Peyer's patch (tissue), 4 donors: Measurements from ENCODE around the gene PLEKHS1.

Experiments used
- POLR2A ChIP-seq, 2 donors: fragments of 450-650 bp; IDR thresholded peaks; one replicate each; pipeline ENCODE4 v1.5.1; 2017; ENCODE audit warnings: antibody characterized with exemption in 2 of 2, mild to moderate bottlenecking in 2 of 2, moderate library complexity in 2 of 2
- TF ChIP-seq, protein P1 (sequence below), 6 experiments: fragments of 450-650 bp in 4 of 6; fragments of 200-600 bp in 2 of 6; sonication (generic) in 1 of 6; IDR thresholded peaks; one replicate each; pipeline ENCODE4 v1.5.1; 2017 to 2019; ENCODE audit warnings: antibody characterized with exemption in 6 of 6, mild to moderate bottlenecking in 3 of 6, moderate library complexity in 1 of 6

DNA sequence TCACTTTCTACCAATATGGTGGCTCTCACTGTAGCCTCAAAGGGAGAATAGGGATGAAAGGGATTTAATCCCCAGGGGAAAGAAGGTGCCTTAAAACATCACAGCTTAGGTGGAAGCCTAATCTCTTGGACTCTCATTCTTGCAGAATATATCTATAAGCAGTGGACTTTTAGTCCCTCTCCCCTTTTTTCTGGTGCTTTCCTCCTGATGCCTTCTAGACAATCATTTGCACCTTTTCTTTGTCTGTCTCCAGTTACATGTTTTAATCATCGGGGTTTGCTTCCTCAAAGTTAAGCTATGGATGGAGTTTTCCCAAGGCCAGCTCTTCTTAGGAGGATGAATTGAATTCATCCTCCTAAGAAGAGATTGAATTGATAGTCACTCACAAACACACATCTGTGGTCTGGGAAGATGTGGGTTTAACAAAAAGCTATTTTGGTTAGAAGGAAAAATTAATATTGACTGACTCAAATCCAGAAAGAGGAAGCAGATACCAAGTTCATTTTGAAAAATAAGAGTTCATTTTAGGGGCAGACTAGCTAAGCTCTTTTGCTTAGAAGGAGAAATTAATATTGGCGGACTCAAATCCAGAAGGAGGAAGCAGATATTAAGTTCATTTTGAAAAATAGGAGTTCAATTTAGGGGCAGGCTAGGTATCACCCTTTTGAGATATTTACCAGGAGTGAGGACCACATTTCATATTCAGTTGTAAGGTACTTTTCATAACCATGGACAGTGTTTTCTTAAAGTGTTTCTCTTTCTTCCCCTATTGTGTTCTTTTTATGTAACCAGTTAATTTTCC, 35.2 kb upstream of the PLEKHS1 start:
- TF ChIP-seq POLR2A (IDR thresholded peaks at IDR 0.05): no peak
- TF ChIP-seq, protein P1, sequence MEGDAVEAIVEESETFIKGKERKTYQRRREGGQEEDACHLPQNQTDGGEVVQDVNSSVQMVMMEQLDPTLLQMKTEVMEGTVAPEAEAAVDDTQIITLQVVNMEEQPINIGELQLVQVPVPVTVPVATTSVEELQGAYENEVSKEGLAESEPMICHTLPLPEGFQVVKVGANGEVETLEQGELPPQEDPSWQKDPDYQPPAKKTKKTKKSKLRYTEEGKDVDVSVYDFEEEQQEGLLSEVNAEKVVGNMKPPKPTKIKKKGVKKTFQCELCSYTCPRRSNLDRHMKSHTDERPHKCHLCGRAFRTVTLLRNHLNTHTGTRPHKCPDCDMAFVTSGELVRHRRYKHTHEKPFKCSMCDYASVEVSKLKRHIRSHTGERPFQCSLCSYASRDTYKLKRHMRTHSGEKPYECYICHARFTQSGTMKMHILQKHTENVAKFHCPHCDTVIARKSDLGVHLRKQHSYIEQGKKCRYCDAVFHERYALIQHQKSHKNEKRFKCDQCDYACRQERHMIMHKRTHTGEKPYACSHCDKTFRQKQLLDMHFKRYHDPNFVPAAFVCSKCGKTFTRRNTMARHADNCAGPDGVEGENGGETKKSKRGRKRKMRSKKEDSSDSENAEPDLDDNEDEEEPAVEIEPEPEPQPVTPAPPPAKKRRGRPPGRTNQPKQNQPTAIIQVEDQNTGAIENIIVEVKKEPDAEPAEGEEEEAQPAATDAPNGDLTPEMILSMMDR (IDR thresholded peaks at IDR 0.05): no peak
